HepG2 (cell line): ENCODE measurements around the gene PRKACG. TPM values are rescaled to one million over a fixed set of nuclear protein-coding genes. Genes with fewer than 3 reads are reported as not detected.
A peak's percentile ranks its signal among the peaks of the same experiment; 100 is the strongest.

Experiments used
- CBX5 ChIP-seq: sonication (generic); formaldehyde crosslinking; IDR thresholded peaks from 2 replicates; pipeline ENCODE4 v1.4.0; 2020; ENCODE audit warnings: missing genetic modification reagents, borderline replicate concordance
- ELF1 ChIP-seq: sonication (generic); formaldehyde crosslinking; IDR thresholded peaks from 2 replicates; pipeline ENCODE4 v1.4.0; 2020; ENCODE audit warnings: missing genetic modification reagents
- FOXK1 ChIP-seq: sonication (generic); formaldehyde crosslinking; IDR thresholded peaks from 2 replicates; pipeline ENCODE4 v1.4.0; 2020; ENCODE audit warnings: low read depth, missing genetic modification reagents, borderline replicate concordance
- HMG20B ChIP-seq: conservative IDR thresholded peaks from 2 replicates; pipeline ENCODE4 v1.6.1; 2016; ENCODE audit warnings: missing genetic modification reagents, missing compliant biosample characterization
- MIER3 ChIP-seq: IDR thresholded peaks from 2 replicates; pipeline ENCODE4 v1.6.1; 2016; ENCODE audit warnings: missing compliant biosample characterization, borderline replicate concordance
- NR2F1 ChIP-seq, 2 experiments: fragments of 450-650 bp in 1 of 2; formaldehyde crosslinking in 1 of 2; IDR thresholded peaks; 2 replicates each; pipeline versions ENCODE4 v1.5.0 to v1.6.1; 2016 to 2020; ENCODE audit warnings: mild to moderate bottlenecking in 1 of 2, missing compliant biosample characterization in 1 of 2, missing genetic modification reagents in 1 of 2, moderate library complexity in 1 of 2
- SOX5 ChIP-seq: IDR thresholded peaks from 2 replicates; pipeline ENCODE4 v1.6.1; 2016; ENCODE audit warnings: borderline replicate concordance
- ZNF337 ChIP-seq: sonication (generic); formaldehyde crosslinking; IDR thresholded peaks from 2 replicates; pipeline ENCODE4 v1.5.1; 2020; ENCODE audit warnings: missing genetic modification reagents, low read depth, mild to moderate bottlenecking, borderline replicate concordance
- ZNF614 ChIP-seq: IDR thresholded peaks from 2 replicates; pipeline ENCODE4 v1.6.1; 2018; ENCODE audit warnings: missing biosample characterization, missing genetic modification reagents, inconsistent platforms, borderline replicate concordance
- ZSCAN9 ChIP-seq: IDR thresholded peaks from 2 replicates; pipeline ENCODE4 v1.6.1; 2016; ENCODE audit warnings: borderline replicate concordance
- polyA plus RNA-seq, 8 experiments: library from polyadenylated mRNA; depleted of rRNA in 3 of 8; stranded (reverse) in 7 of 8; unstranded in 1 of 8; fragments of >200 nt; fragmentation: Illumina TruSeq in 4 of 8; extraction: Trizol in 4 of 8; gene quantifications; 2 replicates each; pipeline versions ENCODE4 v1.2.1 to v1.2.3, GENCODE V29; 2011 to 2016; ENCODE audit warnings: low read depth in 4 of 8, missing spikeins in 1 of 8, mixed read lengths in 1 of 8; ENCODE audit not compliant: insufficient read depth in 1 of 8
- total RNA-seq, 5 experiments: library from RNA; depleted of rRNA; stranded (reverse); fragments of >200 nt; fragmentation: Illumina TruSeq; extraction: Trizol; gene quantifications; 2 replicates each; pipeline ENCODE4 v1.2.3, GENCODE V29; 2016; ENCODE audit warnings: low read depth in 1 of 5
- TF ChIP-seq, protein P1 (sequence below): sonication (generic); formaldehyde crosslinking; IDR thresholded peaks from 2 replicates; pipeline ENCODE4 v1.8.0; 2022; ENCODE audit warnings: mild to moderate bottlenecking, missing genetic modification reagents; ENCODE audit not compliant: insufficient replicate concordance
- TF ChIP-seq, protein P2 (sequence below): sonication (generic); formaldehyde crosslinking; IDR thresholded peaks from 2 replicates; pipeline ENCODE4 v1.8.0; 2022; ENCODE audit warnings: low read depth, missing genetic modification reagents
- TF ChIP-seq, protein P3 (sequence below): sonication (generic); formaldehyde crosslinking; IDR thresholded peaks from 2 replicates; pipeline ENCODE4 v1.4.0; 2020; ENCODE audit warnings: missing genetic modification reagents, borderline replicate concordance
- TF ChIP-seq, protein P4 (sequence below): sonication (generic); formaldehyde crosslinking; IDR thresholded peaks from 2 replicates; pipeline ENCODE4 v1.5.0; 2020; ENCODE audit warnings: missing genetic modification reagents
- TF ChIP-seq, protein P5 (sequence below): IDR thresholded peaks from 2 replicates; pipeline ENCODE4 v1.6.1; 2016; ENCODE audit warnings: missing genetic modification reagents, missing compliant biosample characterization
- TF ChIP-seq, protein P6 (sequence below): IDR thresholded peaks from 2 replicates; pipeline ENCODE4 v1.6.1; 2016; ENCODE audit warnings: low read depth, missing genetic modification reagents, missing compliant biosample characterization

Gene PRKACG
- total and polyA plus RNA-seq, 2 of the 13 experiments (the other 11 are each of a cell fraction or from before 2014, with no cell fraction given) = not detected

DNA sequence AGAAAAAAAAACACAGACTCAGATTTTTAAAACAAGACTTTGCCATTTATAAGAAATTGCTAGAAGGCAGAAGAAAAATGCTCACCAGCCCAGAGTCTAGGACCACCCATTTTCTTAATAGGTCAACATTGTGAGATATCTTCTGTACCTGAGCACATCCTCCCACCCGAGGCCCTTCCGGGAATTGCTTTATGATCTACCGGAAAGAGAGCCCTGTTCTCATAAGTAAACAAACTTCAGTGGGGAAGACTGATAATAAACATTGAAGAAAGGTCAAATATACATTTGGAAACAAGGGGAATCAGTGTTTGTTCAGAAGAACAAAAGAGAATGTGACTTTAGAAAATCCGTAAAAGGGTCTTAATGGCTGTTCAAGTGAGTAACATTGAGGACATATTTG is 44.4 kb downstream of the PRKACG start (continued):
- TF ChIP-seq, protein P1, sequence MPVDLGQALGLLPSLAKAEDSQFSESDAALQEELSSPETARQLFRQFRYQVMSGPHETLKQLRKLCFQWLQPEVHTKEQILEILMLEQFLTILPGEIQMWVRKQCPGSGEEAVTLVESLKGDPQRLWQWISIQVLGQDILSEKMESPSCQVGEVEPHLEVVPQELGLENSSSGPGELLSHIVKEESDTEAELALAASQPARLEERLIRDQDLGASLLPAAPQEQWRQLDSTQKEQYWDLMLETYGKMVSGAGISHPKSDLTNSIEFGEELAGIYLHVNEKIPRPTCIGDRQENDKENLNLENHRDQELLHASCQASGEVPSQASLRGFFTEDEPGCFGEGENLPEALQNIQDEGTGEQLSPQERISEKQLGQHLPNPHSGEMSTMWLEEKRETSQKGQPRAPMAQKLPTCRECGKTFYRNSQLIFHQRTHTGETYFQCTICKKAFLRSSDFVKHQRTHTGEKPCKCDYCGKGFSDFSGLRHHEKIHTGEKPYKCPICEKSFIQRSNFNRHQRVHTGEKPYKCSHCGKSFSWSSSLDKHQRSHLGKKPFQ (CRISPR knock-in tag) = no peak
- TF ChIP-seq, protein P2, sequence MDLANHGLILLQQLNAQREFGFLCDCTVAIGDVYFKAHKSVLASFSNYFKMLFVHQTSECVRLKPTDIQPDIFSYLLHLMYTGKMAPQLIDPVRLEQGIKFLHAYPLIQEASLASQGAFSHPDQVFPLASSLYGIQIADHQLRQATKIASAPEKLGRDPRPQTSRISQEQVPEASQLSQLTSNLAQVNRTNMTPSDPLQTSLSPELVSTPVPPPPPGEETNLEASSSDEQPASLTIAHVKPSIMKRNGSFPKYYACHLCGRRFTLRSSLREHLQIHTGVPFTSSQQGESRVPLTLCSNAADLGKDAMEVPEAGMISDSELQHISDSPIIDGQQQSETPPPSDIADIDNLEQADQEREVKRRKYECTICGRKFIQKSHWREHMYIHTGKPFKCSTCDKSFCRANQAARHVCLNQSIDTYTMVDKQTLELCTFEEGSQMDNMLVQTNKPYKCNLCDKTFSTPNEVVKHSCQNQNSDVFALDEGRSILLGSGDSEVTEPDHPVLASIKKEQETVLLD (CRISPR knock-in tag) = no peak
- TF ChIP-seq HMG20B = peak; percentile 76
- peak; percentile 63 to 64; a peak in 3 of 4 replicates for TF ChIP-seq NR2F1 (CRISPR knock-in tag; IDR thresholded peaks at IDR 0.05)
- TF ChIP-seq MIER3 (CRISPR knock-in tag) = peak; percentile 73; the same call in 1 of the 2 replicates
- no peak for TF ChIP-seq ZNF337 (CRISPR knock-in tag)
- TF ChIP-seq ZSCAN9 (CRISPR knock-in tag) = peak; percentile 56
- peak; percentile 86 for TF ChIP-seq ELF1
- TF ChIP-seq ZNF614 = peak; percentile 83; the same call in 1 of the 2 replicates
- TF ChIP-seq, protein P3, sequence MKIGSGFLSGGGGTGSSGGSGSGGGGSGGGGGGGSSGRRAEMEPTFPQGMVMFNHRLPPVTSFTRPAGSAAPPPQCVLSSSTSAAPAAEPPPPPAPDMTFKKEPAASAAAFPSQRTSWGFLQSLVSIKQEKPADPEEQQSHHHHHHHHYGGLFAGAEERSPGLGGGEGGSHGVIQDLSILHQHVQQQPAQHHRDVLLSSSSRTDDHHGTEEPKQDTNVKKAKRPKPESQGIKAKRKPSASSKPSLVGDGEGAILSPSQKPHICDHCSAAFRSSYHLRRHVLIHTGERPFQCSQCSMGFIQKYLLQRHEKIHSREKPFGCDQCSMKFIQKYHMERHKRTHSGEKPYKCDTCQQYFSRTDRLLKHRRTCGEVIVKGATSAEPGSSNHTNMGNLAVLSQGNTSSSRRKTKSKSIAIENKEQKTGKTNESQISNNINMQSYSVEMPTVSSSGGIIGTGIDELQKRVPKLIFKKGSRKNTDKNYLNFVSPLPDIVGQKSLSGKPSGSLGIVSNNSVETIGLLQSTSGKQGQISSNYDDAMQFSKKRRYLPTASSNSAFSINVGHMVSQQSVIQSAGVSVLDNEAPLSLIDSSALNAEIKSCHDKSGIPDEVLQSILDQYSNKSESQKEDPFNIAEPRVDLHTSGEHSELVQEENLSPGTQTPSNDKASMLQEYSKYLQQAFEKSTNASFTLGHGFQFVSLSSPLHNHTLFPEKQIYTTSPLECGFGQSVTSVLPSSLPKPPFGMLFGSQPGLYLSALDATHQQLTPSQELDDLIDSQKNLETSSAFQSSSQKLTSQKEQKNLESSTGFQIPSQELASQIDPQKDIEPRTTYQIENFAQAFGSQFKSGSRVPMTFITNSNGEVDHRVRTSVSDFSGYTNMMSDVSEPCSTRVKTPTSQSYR (CRISPR knock-in tag) = peak; percentile 85; the same call in 1 of the 2 replicates
- TF ChIP-seq CBX5 (CRISPR knock-in tag) = peak; percentile 43; the same call in 1 of the 2 replicates
- TF ChIP-seq, protein P4, sequence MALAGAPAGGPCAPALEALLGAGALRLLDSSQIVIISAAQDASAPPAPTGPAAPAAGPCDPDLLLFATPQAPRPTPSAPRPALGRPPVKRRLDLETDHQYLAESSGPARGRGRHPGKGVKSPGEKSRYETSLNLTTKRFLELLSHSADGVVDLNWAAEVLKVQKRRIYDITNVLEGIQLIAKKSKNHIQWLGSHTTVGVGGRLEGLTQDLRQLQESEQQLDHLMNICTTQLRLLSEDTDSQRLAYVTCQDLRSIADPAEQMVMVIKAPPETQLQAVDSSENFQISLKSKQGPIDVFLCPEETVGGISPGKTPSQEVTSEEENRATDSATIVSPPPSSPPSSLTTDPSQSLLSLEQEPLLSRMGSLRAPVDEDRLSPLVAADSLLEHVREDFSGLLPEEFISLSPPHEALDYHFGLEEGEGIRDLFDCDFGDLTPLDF (CRISPR knock-in tag) = no peak
- TF ChIP-seq, protein P5, sequence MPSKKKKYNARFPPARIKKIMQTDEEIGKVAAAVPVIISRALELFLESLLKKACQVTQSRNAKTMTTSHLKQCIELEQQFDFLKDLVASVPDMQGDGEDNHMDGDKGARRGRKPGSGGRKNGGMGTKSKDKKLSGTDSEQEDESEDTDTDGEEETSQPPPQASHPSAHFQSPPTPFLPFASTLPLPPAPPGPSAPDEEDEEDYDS (CRISPR knock-in tag) = peak; percentile 35; the same call in 1 of the 2 replicates
- TF ChIP-seq FOXK1 (CRISPR knock-in tag) = peak; percentile 92
- TF ChIP-seq, protein P6, sequence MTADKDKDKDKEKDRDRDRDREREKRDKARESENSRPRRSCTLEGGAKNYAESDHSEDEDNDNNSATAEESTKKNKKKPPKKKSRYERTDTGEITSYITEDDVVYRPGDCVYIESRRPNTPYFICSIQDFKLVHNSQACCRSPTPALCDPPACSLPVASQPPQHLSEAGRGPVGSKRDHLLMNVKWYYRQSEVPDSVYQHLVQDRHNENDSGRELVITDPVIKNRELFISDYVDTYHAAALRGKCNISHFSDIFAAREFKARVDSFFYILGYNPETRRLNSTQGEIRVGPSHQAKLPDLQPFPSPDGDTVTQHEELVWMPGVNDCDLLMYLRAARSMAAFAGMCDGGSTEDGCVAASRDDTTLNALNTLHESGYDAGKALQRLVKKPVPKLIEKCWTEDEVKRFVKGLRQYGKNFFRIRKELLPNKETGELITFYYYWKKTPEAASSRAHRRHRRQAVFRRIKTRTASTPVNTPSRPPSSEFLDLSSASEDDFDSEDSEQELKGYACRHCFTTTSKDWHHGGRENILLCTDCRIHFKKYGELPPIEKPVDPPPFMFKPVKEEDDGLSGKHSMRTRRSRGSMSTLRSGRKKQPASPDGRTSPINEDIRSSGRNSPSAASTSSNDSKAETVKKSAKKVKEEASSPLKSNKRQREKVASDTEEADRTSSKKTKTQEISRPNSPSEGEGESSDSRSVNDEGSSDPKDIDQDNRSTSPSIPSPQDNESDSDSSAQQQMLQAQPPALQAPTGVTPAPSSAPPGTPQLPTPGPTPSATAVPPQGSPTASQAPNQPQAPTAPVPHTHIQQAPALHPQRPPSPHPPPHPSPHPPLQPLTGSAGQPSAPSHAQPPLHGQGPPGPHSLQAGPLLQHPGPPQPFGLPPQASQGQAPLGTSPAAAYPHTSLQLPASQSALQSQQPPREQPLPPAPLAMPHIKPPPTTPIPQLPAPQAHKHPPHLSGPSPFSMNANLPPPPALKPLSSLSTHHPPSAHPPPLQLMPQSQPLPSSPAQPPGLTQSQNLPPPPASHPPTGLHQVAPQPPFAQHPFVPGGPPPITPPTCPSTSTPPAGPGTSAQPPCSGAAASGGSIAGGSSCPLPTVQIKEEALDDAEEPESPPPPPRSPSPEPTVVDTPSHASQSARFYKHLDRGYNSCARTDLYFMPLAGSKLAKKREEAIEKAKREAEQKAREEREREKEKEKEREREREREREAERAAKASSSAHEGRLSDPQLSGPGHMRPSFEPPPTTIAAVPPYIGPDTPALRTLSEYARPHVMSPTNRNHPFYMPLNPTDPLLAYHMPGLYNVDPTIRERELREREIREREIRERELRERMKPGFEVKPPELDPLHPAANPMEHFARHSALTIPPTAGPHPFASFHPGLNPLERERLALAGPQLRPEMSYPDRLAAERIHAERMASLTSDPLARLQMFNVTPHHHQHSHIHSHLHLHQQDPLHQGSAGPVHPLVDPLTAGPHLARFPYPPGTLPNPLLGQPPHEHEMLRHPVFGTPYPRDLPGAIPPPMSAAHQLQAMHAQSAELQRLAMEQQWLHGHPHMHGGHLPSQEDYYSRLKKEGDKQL (CRISPR knock-in tag) = peak; percentile 83
- TF ChIP-seq SOX5 (CRISPR knock-in tag) = peak; percentile 99
